GM12878 (cell line): Measurements from ENCODE around the gene CSDE1.

ENCODE experiments used
- ETV6 ChIP-seq, 2 experiments: fragments of 450-650 bp in 1 of 2; IDR thresholded peaks in 1 of 2; conservative IDR thresholded peaks in 1 of 2; 2 replicates each; pipeline ENCODE4 v1.6.1; 2014; ENCODE audit warnings: antibody characterized with exemption in 1 of 2, borderline replicate concordance in 1 of 2, low read depth in 1 of 2, mild to moderate bottlenecking in 1 of 2, moderate library complexity in 1 of 2
- POLR2AphosphoS5 ChIP-seq: IDR thresholded peaks from 2 replicates; pipeline ENCODE4 v1.6.1; 2011; ENCODE audit warnings: mild to moderate bottlenecking, low read length, inconsistent platforms
- SP1 ChIP-seq: IDR thresholded peaks from one replicate; pipeline ENCODE4 v1.6.1; 2011; ENCODE audit warnings: low read depth, low read length
- TF ChIP-seq, protein P1 (sequence below): IDR thresholded peaks from 2 replicates; pipeline ENCODE4 v1.6.1; 2012; ENCODE audit warnings: low read depth, low read length, improper control_type of control experiment
- TF ChIP-seq, protein P2 (sequence below), 3 experiments: IDR thresholded peaks in 2 of 3; conservative IDR thresholded peaks in 1 of 3; 2 replicates each; pipeline ENCODE4 v1.5.1; 2011; ENCODE audit warnings: low read depth in 3 of 3, low read length in 3 of 3, mild to moderate bottlenecking in 3 of 3, control low read depth in 2 of 3, moderate library complexity in 2 of 3, inconsistent platforms in 1 of 3, mixed read lengths in 1 of 3; ENCODE audit not compliant: control insufficient read depth in 2 of 3, insufficient read depth in 1 of 3; ENCODE audit errors: extremely low read depth in 1 of 3

DNA sequence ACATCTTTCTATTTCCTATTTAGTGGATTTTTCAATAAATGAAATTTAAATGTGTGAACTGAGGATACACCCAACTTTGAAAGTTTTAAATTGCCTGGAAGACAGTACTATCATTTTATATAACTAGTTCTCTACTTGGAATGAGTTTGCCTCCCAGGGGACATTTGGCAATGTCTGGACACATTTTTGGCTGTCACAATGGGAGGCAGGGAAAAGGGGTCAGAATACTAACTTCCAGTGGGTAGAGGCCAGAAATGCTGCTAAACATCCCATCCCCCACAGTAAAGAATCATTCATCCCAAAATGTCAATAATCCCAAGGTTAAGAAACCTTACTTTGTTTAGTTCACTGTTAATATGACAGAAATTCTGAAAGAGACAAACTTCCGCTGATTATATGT lies 28.0 kb downstream of the CSDE1 start:
- TF ChIP-seq, protein P1, sequence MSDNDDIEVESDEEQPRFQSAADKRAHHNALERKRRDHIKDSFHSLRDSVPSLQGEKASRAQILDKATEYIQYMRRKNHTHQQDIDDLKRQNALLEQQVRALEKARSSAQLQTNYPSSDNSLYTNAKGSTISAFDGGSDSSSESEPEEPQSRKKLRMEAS: no peak
- TF ChIP-seq SP1: no peak
- no peak for TF ChIP-seq ETV6 (conservative IDR thresholded peaks at IDR 0.05 in 1 of 2, IDR thresholded peaks at IDR 0.05 in 1 of 2; ENCODE audit: borderline replicate concordance in 1 of 2, low read depth in 1 of 2)
- TF ChIP-seq, protein P2, sequence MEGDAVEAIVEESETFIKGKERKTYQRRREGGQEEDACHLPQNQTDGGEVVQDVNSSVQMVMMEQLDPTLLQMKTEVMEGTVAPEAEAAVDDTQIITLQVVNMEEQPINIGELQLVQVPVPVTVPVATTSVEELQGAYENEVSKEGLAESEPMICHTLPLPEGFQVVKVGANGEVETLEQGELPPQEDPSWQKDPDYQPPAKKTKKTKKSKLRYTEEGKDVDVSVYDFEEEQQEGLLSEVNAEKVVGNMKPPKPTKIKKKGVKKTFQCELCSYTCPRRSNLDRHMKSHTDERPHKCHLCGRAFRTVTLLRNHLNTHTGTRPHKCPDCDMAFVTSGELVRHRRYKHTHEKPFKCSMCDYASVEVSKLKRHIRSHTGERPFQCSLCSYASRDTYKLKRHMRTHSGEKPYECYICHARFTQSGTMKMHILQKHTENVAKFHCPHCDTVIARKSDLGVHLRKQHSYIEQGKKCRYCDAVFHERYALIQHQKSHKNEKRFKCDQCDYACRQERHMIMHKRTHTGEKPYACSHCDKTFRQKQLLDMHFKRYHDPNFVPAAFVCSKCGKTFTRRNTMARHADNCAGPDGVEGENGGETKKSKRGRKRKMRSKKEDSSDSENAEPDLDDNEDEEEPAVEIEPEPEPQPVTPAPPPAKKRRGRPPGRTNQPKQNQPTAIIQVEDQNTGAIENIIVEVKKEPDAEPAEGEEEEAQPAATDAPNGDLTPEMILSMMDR (IDR thresholded peaks at IDR 0.05 in 2 of 3, conservative IDR thresholded peaks at IDR 0.05 in 1 of 3; ENCODE audit: control insufficient read depth in 2 of 3, extremely low read depth in 1 of 3, insufficient read depth in 1 of 3, low read depth in 3 of 3, low read length in 3 of 3): no peak
- TF ChIP-seq POLR2AphosphoS5: no peak
